AML-193 (cell line): Measurements from ENCODE around the gene SYMPK.
"Not testable (repeated sequence)": the region's sequence is repeated elsewhere in the genome, so short reads cannot be mapped to it uniquely, and the experiment has no call there.

Experiments used
- DNase-seq, 2 experiments: peaks; one replicate each; lab custom pipeline; 2025; lab: John Stamatoyannopoulos, UW

Gene SYMPK

GRCh38 chr19:45885556-45886426 lies 22.8 kb upstream of the SYMPK start, which contains the start of gene IRF2BP1:
Gene IRF2BP1 (minus strand): TSS chr19:45886141. CDS start chr19:45885774, 367 bp downstream.
- peak; percentile 77 to 83 for DNase-seq

- no peak for DNase-seq
Observed at GRCh38 chr19:45884682-45885555, 22.0 kb upstream of the SYMPK start.

GRCh38 chr19:45883881-45884681 lies 21.1 kb upstream of the SYMPK start:
- DNase-seq: no peak

- DNase-seq: no peak
Observed at GRCh38 chr19:45883586-45883880, 20.6 kb upstream of the SYMPK start.

GRCh38 chr19:45882652-45883585 lies 20.0 kb upstream of the SYMPK start:
- DNase-seq: peak; percentile 73 to 78

GRCh38 chr19:45881909-45882528 lies 19.1 kb upstream of the SYMPK start:
- no peak for DNase-seq

- no peak for DNase-seq
Observed at GRCh38 chr19:45881082-45881908, 18.3 kb upstream of the SYMPK start.

- no peak for DNase-seq
Observed at GRCh38 chr19:45879971-45880370, 17.0 kb upstream of the SYMPK start.

- DNase-seq: no peak
Observed at GRCh38 chr19:45879055-45879454, 16.1 kb upstream of the SYMPK start.

GRCh38 chr19:45878043-45878794 lies 15.3 kb upstream of the SYMPK start:
- no peak for DNase-seq

- no peak for DNase-seq
Observed at GRCh38 chr19:45876411-45877197, 13.7 kb upstream of the SYMPK start.

- DNase-seq: no peak
Observed at GRCh38 chr19:45876161-45876410, 13.1 kb upstream of the SYMPK start.

GRCh38 chr19:45874620-45874966 lies 11.6 kb upstream of the SYMPK start:
- DNase-seq: no peak

- no peak for DNase-seq
Observed at GRCh38 chr19:45873219-45873772, 10.3 kb upstream of the SYMPK start.

- DNase-seq: no peak
Observed at GRCh38 chr19:45872095-45872919, 9.4 kb upstream of the SYMPK start.

GRCh38 chr19:45870798-45871197 lies 7.9 kb upstream of the SYMPK start:
- no peak for DNase-seq

- DNase-seq: not testable (repeated sequence)
Observed at GRCh38 chr19:45867241-45867640, 4.3 kb upstream of the SYMPK start.
